Measurements from ENCODE around the gene UBE2Z.

UBE2Z gene

DNA sequence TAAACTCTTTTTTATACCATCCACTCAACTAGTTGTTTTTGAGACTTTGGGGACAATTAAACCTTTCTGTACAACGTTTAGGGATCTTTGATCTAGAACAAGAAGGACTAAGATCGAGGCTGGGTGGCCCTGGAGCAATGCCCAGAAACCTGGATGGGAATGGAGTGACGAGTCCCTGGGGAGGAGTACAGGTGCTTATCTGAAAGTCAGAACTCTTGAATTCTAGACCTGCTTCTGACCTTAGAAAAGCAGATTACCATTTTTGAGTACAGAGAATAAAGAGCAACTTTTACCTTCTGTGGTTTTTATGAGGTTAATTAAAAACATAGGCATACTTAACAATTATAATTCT is 17.8 kb downstream of the UBE2Z start:
- Histone ChIP-seq H3K36me3 (replicated peaks; ENCODE audit: insufficient read depth, low read length) (peaks cover 9% of the 10 kb centered on the region; the same call in 1 of the 2 replicates), H3K9ac (ENCODE audit: low read length) (no peak overlapping the region), H4K20me1 (ENCODE audit: insufficient read depth, low read length) (no peaks in the 10 kb centered on the region; the same call in 1 of the 2 replicates), H3K79me2 (ENCODE audit: low read length) (no peaks in the 10 kb centered on the region), H3K4me1 (ENCODE audit: low read length) (no peaks in the 10 kb centered on the region), H3K27ac (ENCODE audit: low read length) (no peak overlapping the region), H3K9me3 (replicated peaks; ENCODE audit: insufficient read depth, low read length) (no peaks in the 10 kb centered on the region), H3K27me3 (replicated peaks; ENCODE audit: insufficient read depth, low read length) (no peaks in the 10 kb centered on the region), H3K4me3 (ENCODE audit: low read length) (no peak overlapping the region), H2AFZ (ENCODE audit: low read length) (no peak overlapping the region), H3K4me2 (ENCODE audit: low read depth, low read length) (no peak overlapping the region), H3K9me2 (replicated peaks; ENCODE audit: insufficient read depth, low read length) (no peaks in the 10 kb centered on the region), H3F3A (ENCODE audit: insufficient read depth, low read length) (no peaks in the 10 kb centered on the region; the same call in 1 of the 2 replicates)
- DNase-seq, result no peak
- TF ChIP-seq EZH2 (optimal IDR thresholded peaks at IDR 0.05; ENCODE audit: low read depth, low read length) (no peak), CTCF (IDR thresholded peaks at IDR 0.05; ENCODE audit: low read length) (no peak), EZH2phosphoT487 (IDR thresholded peaks at IDR 0.05; ENCODE audit: low read length) (no peak)

- Histone ChIP-seq H3K4me2 (ENCODE audit: low read depth, low read length) (no peak overlapping the region), H3K4me3 (ENCODE audit: low read length) (no peak overlapping the region), H2AFZ (ENCODE audit: low read length) (no peak overlapping the region), H3K9me2 (replicated peaks; ENCODE audit: insufficient read depth, low read length) (no peaks in the 10 kb centered on the region), H4K20me1 (ENCODE audit: insufficient read depth, low read length) (no peaks in the 10 kb centered on the region; the same call in 1 of the 2 replicates), H3K36me3 (replicated peaks; ENCODE audit: insufficient read depth, low read length) (0 out of 2 replicates have a peak, but pooled peaks cover 4% of the 10 kb centered on the region), H3K9ac (ENCODE audit: low read length) (no peak overlapping the region), H3K27me3 (replicated peaks; ENCODE audit: insufficient read depth, low read length) (no peaks in the 10 kb centered on the region), H3F3A (ENCODE audit: insufficient read depth, low read length) (no peaks in the 10 kb centered on the region; the same call in 1 of the 2 replicates), H3K27ac (ENCODE audit: low read length) (no peak overlapping the region), H3K4me1 (ENCODE audit: low read length) (no peaks in the 10 kb centered on the region), H3K9me3 (replicated peaks; ENCODE audit: insufficient read depth, low read length) (no peaks in the 10 kb centered on the region), H3K79me2 (ENCODE audit: low read length) (no peaks in the 10 kb centered on the region)
- DNase-seq, result no peak
- no peak for TF ChIP-seq CTCF (IDR thresholded peaks at IDR 0.05; ENCODE audit: low read length)
- no peak for TF ChIP-seq EZH2phosphoT487 (IDR thresholded peaks at IDR 0.05; ENCODE audit: low read length)
Measured at GRCh38 chr17:48927978-48928745, 20.0 kb downstream of the UBE2Z start.

DNA sequence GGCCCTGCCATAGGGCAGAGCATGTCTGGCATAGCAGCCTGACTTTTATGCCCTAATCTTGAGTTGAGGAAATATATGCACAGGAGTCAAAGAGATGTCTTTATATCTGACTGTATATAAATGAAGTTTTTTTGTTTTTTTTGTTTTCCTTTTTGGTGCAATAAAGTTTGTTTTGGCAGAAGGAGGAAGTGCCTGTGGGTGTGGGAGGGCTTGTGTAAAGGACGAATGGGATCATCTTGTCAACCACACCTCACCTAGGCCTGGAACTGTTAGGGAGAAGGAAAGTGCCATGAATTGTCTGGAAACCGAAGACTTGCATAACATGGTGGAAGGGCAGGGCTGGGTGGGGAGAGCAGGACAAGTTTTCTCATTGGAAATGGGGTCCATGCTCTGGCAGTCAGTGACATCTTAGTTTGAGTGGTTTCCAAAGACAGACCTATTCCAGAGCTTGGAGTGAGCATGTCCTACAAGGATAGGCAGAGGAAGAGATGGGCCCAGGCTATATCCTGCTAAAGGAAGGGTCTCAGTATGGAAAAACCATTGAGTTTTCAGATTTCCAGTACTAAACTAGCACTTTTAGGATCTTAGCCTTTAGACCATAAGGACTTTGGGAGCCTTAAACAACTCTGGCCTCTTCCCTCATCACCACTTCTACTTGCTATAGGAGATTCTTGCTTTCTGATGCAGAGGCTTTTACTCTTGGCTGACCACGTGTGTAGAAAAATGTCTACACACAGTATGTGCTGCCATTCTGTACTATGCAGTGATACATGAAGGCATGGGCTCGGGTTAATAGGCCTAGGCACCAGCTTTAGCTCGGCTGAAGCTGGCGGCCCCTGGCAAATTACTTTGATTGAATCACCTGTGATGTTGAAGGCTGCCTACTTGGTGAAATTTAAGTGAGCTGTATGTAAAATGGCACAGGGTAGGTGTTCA is 20.9 kb downstream of the UBE2Z start:
- H3K4me1 ChIP-seq (ENCODE audit: low read length), result no peaks in the 10 kb centered on the region
- no peak overlapping the region for H2AFZ ChIP-seq (ENCODE audit: low read length)
- no peaks in the 10 kb centered on the region for H3K79me2 ChIP-seq (ENCODE audit: low read length)
- 0 out of 2 replicates have a peak, but pooled peaks cover 3% of the 10 kb centered on the region for H3K36me3 ChIP-seq (replicated peaks; ENCODE audit: insufficient read depth, low read length)
- no peak for TF ChIP-seq CTCF (IDR thresholded peaks at IDR 0.05; ENCODE audit: low read length)
- TF ChIP-seq EZH2phosphoT487 (IDR thresholded peaks at IDR 0.05; ENCODE audit: low read length), result no peak
- TF ChIP-seq EZH2 (optimal IDR thresholded peaks at IDR 0.05; ENCODE audit: low read depth, low read length), result no peak
- no peak for DNase-seq
- H3K9me2 ChIP-seq (replicated peaks; ENCODE audit: insufficient read depth, low read length), result no peaks in the 10 kb centered on the region
- H3K9me3 ChIP-seq (replicated peaks; ENCODE audit: insufficient read depth, low read length), result no peaks in the 10 kb centered on the region
- H3K27ac ChIP-seq (ENCODE audit: low read length), result no peak overlapping the region
- no peak overlapping the region for H3K9ac ChIP-seq (ENCODE audit: low read length)
- no peaks in the 10 kb centered on the region; the same call in 1 of the 2 replicates for H4K20me1 ChIP-seq (ENCODE audit: insufficient read depth, low read length)
- H3K27me3 ChIP-seq (replicated peaks; ENCODE audit: insufficient read depth, low read length), result no peaks in the 10 kb centered on the region
- H3F3A ChIP-seq (ENCODE audit: insufficient read depth, low read length), result no peaks in the 10 kb centered on the region; the same call in 1 of the 2 replicates
- H3K4me2 ChIP-seq (ENCODE audit: low read depth, low read length), result no peak overlapping the region
- no peak overlapping the region for H3K4me3 ChIP-seq (ENCODE audit: low read length)
